Right lobe of liver (tissue), 6 donors: ENCODE results near the gene IFIT1B. TPM values are rescaled to one million over a fixed set of nuclear protein-coding genes. Genes with fewer than 3 reads are reported as not detected.
A peak's percentile ranks its signal among the peaks of the same experiment; 100 is the strongest.

Experiments used
- ATAC-seq, 4 donors: fragments of 200-7000 bp; cut with Tn5 transposase; one replicate each; pipeline ENCODE4 v1.9.1; 2020; ENCODE audit warnings: mild to moderate bottlenecking in 4 of 4, moderate library complexity in 4 of 4
- DNase-seq, 3 donors: peaks; one replicate each; pipeline ENCODE4 v3.0.0-alpha.2; 2020
- H3K27ac ChIP-seq, 3 donors: fragments of 200-600 bp; one replicate each; pipeline ENCODE4 v1.8.0; 2022
- H3K27me3 ChIP-seq, 2 donors: fragments of 200-600 bp; one replicate each; pipeline ENCODE4 v1.8.0; 2022
- H3K36me3 ChIP-seq, 4 donors: fragments of 200-600 bp; sonication (generic) in 1 of 4; one replicate each; pipeline versions ENCODE4 v1.5.1 to v1.8.0; 2017 to 2022; ENCODE audit warnings: control low read depth in 1 of 4
- H3K4me1 ChIP-seq, 4 donors: fragments of 200-600 bp; sonication (generic) in 1 of 4; one replicate each; pipeline versions ENCODE4 v1.5.1 to v1.8.0; 2017 to 2022; ENCODE audit warnings: control low read depth in 1 of 4
- H3K4me3 ChIP-seq, 3 donors: fragments of 200-600 bp; one replicate each; pipeline ENCODE4 v1.8.0; 2022
- H3K9me3 ChIP-seq, 4 donors: fragments of 200-600 bp; sonication (generic) in 1 of 4; one replicate each; pipeline versions ENCODE4 v1.5.1 to v1.8.0; 2017 to 2022; ENCODE audit warnings: control low read depth in 1 of 4
- POLR2A ChIP-seq: fragments of 450-650 bp; IDR thresholded peaks from one replicate; pipeline ENCODE4 v1.6.1; 2017; ENCODE audit warnings: antibody characterized with exemption, mild to moderate bottlenecking
- WGBS: methylation state at CpG from one replicate; pipeline ENCODE4 v1.1.6; 2018; ENCODE audit warnings: low coverage, low lambda C conversion rate; ENCODE audit not compliant: insufficient coverage; ENCODE audit errors: missing lambda C conversion rate; 5-methylcytosine and 5-hydroxymethylcytosine counted together
- intact Hi-C, 2 donors: fragments of 100-400 bp; cut with DNase I; formaldehyde crosslinking; loops; one replicate each; pipeline versions ENCODE4 v1.11.2 to v1.14.1; 2022
- total RNA-seq, 6 experiments: library from RNA; depleted of rRNA in 2 of 6; stranded (reverse); fragments of >200 nt in 2 of 6; fragmentation: NEBNext Ultra II Directional in 3 of 6; extraction: Animal tissue kit (Norgen Biotek cat#: 25700) in 3 of 6; gene quantifications; one replicate each; pipeline versions ENCODE4 v1.1.0 to v1.2.4, GENCODE V29; 2016 to 2023
- TF ChIP-seq, protein P1 (sequence below), 4 donors: fragments of 200-600 bp in 3 of 4; fragments of 450-650 bp in 1 of 4; IDR thresholded peaks; one replicate each; pipeline versions ENCODE4 v1.5.1 to v1.8.0; 2016 to 2022; ENCODE audit warnings: antibody characterized with exemption in 4 of 4, mild to moderate bottlenecking in 2 of 4
- donor health status: DM: no; HTN: yes; CAD: no.
- donor health status: DM: no; HTN: no; CAD: no.
- donor health status: DM: no; HTN: no; CAD: no.
- donor health status: DM: no; HTN: yes; CAD: no.
- donor health status: DM: no; HTN: yes; CAD: no.

IFIT1B gene
- total RNA-seq, 6 experiments from 2014 or later = 1.2 TPM; not detected in 5

DNA sequence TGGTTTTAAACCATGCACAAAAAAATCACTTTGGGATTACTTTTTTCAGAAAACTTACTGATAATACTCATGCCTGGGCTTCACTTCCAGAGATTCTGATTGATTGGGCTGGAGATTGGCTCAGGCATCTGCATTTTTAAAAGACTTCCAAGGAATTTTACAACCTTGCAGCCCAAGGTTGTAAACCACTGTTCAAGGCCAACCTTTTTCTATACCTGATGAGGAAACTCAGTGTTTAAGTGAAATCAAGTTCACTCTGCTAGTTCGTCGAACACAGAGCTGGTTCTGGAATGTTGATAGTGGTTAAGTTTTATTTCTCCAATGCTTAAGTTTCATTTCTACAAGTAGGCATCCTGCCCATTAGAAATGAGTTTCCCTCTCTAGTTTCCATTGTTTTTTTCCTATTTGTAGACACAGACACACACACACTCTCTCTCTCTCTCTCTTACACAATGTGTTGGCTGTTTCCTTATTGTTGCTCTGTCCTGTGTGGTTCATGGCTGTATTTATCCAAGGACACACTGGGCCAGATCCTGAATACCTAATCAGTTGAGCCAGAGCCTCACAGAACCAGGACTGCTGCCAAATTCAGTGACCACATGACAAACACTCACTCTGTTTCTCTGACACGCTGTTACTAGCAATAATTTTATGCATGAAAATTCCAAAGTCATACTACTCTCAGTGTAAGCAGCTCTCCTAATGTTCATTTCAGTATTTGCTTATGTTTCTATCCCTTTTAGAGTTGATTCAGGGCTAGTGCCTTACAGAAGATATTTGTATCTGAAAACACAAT is 3.7 kb upstream of the IFIT1B start:
- Histone ChIP-seq H3K36me3 (no peaks in the 10 kb centered on the region), H3K4me1 (peaks cover 0 to 45% (median 11%) of the 10 kb centered on the region in 4 donors), H3K27ac (peak overlapping the region; percentile 66 to 97 (median 89)), H3K9me3 (no peaks in the 10 kb centered on the region), H3K4me3 (no peak overlapping the region), H3K27me3 (no peaks in the 10 kb centered on the region)
- DNase-seq (peak; percentile 73 to 94 (median 77)), ATAC-seq (peak; percentile 88 to 92 (median 90))
- TF ChIP-seq, protein P1, sequence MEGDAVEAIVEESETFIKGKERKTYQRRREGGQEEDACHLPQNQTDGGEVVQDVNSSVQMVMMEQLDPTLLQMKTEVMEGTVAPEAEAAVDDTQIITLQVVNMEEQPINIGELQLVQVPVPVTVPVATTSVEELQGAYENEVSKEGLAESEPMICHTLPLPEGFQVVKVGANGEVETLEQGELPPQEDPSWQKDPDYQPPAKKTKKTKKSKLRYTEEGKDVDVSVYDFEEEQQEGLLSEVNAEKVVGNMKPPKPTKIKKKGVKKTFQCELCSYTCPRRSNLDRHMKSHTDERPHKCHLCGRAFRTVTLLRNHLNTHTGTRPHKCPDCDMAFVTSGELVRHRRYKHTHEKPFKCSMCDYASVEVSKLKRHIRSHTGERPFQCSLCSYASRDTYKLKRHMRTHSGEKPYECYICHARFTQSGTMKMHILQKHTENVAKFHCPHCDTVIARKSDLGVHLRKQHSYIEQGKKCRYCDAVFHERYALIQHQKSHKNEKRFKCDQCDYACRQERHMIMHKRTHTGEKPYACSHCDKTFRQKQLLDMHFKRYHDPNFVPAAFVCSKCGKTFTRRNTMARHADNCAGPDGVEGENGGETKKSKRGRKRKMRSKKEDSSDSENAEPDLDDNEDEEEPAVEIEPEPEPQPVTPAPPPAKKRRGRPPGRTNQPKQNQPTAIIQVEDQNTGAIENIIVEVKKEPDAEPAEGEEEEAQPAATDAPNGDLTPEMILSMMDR (IDR thresholded peaks at IDR 0.05) = no peak
- TF ChIP-seq POLR2A = no peak
- intact Hi-C loops = no loop called here
- 8% methylated on average over 3 of the region's 3 CpGs for WGBS

DNA sequence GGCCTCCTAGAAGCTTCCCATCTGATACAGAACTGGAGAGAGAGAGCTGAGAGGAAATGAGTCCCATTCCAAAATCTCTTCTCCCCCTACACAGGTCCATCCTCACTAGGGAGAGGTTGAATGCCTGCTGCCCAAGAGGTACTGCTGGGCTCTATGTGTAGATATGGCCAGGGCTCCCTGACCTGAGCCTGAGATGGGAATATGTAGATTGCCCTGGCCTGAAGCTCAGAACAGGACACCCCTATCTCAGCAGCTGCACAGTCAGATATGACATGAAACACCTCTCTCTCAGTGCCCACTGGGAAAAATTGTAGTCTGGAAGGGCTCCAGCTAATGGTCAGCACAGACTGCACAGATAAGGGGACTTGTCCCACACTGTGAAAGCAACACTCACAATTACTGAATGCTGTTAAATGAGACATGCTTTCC is 3.1 kb upstream of the IFIT1B start:
- Histone ChIP-seq H3K36me3 (no peaks in the 10 kb centered on the region), H3K9me3 (no peaks in the 10 kb centered on the region), H3K27me3 (no peaks in the 10 kb centered on the region), H3K4me3 (no peak overlapping the region), H3K27ac (peak overlapping the region; percentile 66 to 97 (median 89)), H3K4me1 (peaks cover 0 to 39% (median 11%) of the 10 kb centered on the region in 4 donors)
- intact Hi-C loops = no loop called here
- ATAC-seq (peak; percentile 18 to 46 (median 24)), DNase-seq (no peak)
- TF ChIP-seq, protein P1 (IDR thresholded peaks at IDR 0.05) = no peak
- TF ChIP-seq POLR2A = no peak

DNA sequence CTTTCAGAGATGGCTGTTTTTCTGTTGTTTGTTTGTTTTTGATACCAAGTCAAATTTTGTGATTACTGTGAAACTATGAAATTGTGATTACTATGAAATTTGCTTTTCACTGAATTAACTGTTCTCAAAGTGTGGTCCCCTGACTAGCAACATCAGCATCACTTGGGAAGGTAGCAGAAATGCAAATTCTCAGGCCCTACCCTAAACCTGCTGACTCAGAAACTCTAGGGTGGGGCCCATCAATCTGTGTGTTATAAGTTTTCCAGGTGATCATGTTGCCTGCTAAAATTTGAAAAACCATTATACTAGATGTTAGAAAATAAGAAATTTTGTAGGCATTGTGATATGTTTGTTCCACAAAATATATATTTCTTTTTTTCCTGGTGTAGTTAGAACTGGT is 1.2 kb downstream of the IFIT1B start:
- Histone ChIP-seq H3K9me3 (no peaks in the 10 kb centered on the region), H3K27ac (no peak overlapping the region), H3K4me1 (peaks cover 0 to 16% (median 8%) of the 10 kb centered on the region in 4 donors), H3K27me3 (no peaks in the 10 kb centered on the region), H3K4me3 (no peak overlapping the region), H3K36me3 (no peaks in the 10 kb centered on the region)
- ATAC-seq (no peak), DNase-seq (no peak)
- intact Hi-C loops = no loop called here
- no peak for TF ChIP-seq POLR2A
- TF ChIP-seq, protein P1 (IDR thresholded peaks at IDR 0.05) = no peak

DNA sequence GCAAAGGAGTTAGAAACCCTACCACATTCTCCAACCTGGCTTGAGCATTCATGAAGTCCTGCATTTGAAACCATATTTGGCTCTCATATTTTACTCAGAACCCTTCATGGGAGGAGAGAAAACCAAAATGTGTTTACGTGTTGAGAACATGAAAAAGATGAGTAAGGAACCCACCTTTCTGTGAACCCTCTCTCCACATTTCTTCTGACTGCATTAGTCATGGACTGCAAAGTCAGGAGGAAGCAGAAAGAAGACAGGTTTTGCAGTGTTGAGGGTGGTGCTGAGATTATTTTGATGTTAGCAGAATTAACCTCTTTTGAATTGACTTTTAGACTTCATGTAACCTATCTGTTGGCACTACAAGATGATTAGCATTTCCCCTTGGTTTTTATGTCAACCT is 4.9 kb downstream of the IFIT1B start:
- H3K4me1 ChIP-seq = no peaks in the 10 kb centered on the region
- H3K27ac ChIP-seq = no peak overlapping the region
- no peaks in the 10 kb centered on the region for H3K27me3 ChIP-seq
- intact Hi-C loops = no loop called here
- 75% methylated on average over 1 of the region's 1 CpG for WGBS
- H3K4me3 ChIP-seq = no peak overlapping the region
- no peaks in the 10 kb centered on the region for H3K36me3 ChIP-seq
- ATAC-seq (no peak), DNase-seq (no peak)
- no peaks in the 10 kb centered on the region for H3K9me3 ChIP-seq
- TF ChIP-seq POLR2A = no peak
- TF ChIP-seq, protein P1 (IDR thresholded peaks at IDR 0.05) = no peak
